Measurements from ENCODE around the gene SUMO2.
"Not testable (repeated sequence)": the region's sequence is repeated elsewhere in the genome, so short reads cannot be mapped to it uniquely, and the experiment has no call there.

DNA sequence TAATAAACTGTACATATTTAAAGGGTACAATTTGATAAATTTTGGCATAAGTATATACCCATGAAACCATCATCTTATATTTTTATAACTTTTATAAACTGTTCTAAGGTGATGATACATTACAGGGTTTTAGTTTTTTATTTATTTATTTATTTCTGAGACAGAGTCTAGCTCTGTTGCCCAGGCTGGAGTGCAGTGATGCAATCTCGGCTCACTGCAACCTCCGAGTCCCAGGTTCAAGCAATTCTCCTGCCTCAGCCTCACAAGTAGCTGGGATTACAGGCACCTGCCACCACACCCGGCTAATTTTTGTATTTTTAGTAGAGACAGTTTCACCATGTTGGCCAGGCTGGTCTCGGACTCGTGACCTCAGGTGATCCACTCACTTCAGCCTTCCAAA is 54.8 kb downstream of the SUMO2 start:
- TF ChIP-seq RFX5 (IDR thresholded peaks at IDR 0.05; ENCODE audit: low read depth, low read length); RAD21 (IDR thresholded peaks at IDR 0.05; ENCODE audit: insufficient read depth, low read depth, low read length); SMC3 (IDR thresholded peaks at IDR 0.05; ENCODE audit: borderline replicate concordance, low read length); POLR2AphosphoS5 (IDR thresholded peaks at IDR 0.05; ENCODE audit: low read length); CHD1 (IDR thresholded peaks at IDR 0.05; ENCODE audit: low read depth, low read length); POLR2A (IDR thresholded peaks at IDR 0.05; ENCODE audit: low read depth, low read length); ZNF274 (IDR thresholded peaks at IDR 0.05; ENCODE audit: insufficient read depth, insufficient read length); CREB1 (IDR thresholded peaks at IDR 0.05; ENCODE audit: low read depth); BHLHE40 (IDR thresholded peaks at IDR 0.05; ENCODE audit: borderline replicate concordance in 1 of 2, low read depth in 2 of 2, low read length in 1 of 2); NRF1 (conservative IDR thresholded peaks at IDR 0.05; ENCODE audit: low read depth, low read length): not testable (repeated sequence)
- TF ChIP-seq, protein P1, sequence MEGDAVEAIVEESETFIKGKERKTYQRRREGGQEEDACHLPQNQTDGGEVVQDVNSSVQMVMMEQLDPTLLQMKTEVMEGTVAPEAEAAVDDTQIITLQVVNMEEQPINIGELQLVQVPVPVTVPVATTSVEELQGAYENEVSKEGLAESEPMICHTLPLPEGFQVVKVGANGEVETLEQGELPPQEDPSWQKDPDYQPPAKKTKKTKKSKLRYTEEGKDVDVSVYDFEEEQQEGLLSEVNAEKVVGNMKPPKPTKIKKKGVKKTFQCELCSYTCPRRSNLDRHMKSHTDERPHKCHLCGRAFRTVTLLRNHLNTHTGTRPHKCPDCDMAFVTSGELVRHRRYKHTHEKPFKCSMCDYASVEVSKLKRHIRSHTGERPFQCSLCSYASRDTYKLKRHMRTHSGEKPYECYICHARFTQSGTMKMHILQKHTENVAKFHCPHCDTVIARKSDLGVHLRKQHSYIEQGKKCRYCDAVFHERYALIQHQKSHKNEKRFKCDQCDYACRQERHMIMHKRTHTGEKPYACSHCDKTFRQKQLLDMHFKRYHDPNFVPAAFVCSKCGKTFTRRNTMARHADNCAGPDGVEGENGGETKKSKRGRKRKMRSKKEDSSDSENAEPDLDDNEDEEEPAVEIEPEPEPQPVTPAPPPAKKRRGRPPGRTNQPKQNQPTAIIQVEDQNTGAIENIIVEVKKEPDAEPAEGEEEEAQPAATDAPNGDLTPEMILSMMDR (IDR thresholded peaks at IDR 0.05 in 2 of 3, conservative IDR thresholded peaks at IDR 0.05 in 1 of 3; ENCODE audit: control insufficient read depth in 2 of 3, extremely low read depth in 1 of 3, insufficient read depth in 1 of 3, low read depth in 3 of 3, low read length in 3 of 3): not testable (repeated sequence)
- TF ChIP-seq, protein P2, sequence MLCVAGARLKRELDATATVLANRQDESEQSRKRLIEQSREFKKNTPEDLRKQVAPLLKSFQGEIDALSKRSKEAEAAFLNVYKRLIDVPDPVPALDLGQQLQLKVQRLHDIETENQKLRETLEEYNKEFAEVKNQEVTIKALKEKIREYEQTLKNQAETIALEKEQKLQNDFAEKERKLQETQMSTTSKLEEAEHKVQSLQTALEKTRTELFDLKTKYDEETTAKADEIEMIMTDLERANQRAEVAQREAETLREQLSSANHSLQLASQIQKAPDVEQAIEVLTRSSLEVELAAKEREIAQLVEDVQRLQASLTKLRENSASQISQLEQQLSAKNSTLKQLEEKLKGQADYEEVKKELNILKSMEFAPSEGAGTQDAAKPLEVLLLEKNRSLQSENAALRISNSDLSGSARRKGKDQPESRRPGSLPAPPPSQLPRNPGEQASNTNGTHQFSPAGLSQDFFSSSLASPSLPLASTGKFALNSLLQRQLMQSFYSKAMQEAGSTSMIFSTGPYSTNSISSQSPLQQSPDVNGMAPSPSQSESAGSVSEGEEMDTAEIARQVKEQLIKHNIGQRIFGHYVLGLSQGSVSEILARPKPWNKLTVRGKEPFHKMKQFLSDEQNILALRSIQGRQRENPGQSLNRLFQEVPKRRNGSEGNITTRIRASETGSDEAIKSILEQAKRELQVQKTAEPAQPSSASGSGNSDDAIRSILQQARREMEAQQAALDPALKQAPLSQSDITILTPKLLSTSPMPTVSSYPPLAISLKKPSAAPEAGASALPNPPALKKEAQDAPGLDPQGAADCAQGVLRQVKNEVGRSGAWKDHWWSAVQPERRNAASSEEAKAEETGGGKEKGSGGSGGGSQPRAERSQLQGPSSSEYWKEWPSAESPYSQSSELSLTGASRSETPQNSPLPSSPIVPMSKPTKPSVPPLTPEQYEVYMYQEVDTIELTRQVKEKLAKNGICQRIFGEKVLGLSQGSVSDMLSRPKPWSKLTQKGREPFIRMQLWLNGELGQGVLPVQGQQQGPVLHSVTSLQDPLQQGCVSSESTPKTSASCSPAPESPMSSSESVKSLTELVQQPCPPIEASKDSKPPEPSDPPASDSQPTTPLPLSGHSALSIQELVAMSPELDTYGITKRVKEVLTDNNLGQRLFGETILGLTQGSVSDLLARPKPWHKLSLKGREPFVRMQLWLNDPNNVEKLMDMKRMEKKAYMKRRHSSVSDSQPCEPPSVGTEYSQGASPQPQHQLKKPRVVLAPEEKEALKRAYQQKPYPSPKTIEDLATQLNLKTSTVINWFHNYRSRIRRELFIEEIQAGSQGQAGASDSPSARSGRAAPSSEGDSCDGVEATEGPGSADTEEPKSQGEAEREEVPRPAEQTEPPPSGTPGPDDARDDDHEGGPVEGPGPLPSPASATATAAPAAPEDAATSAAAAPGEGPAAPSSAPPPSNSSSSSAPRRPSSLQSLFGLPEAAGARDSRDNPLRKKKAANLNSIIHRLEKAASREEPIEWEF (IDR thresholded peaks at IDR 0.05; ENCODE audit: insufficient replicate concordance, low read depth, low read length): not testable (repeated sequence)
- TF ChIP-seq, protein P3, sequence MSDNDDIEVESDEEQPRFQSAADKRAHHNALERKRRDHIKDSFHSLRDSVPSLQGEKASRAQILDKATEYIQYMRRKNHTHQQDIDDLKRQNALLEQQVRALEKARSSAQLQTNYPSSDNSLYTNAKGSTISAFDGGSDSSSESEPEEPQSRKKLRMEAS (IDR thresholded peaks at IDR 0.05; ENCODE audit: low read depth, low read length): not testable (repeated sequence)
